NB4 (cell line): ENCODE data around the gene CHRM4.

Experiments
- CTCF ChIP-seq: IDR thresholded peaks from one replicate; pipeline ENCODE4 v1.5.1; 2012; ENCODE audit warnings: low read depth, low read length
- MAX ChIP-seq: IDR thresholded peaks from 2 replicates; pipeline ENCODE4 v1.6.1; 2011; ENCODE audit warnings: low read depth, low read length
- MYC ChIP-seq: IDR thresholded peaks from 2 replicates; pipeline ENCODE4 v1.6.1; 2011; ENCODE audit warnings: low read depth, low read length
- POLR2A ChIP-seq: IDR thresholded peaks from 2 replicates; pipeline ENCODE4 v1.6.1; 2011; ENCODE audit warnings: mild to moderate bottlenecking; ENCODE audit not compliant: insufficient read length; ENCODE audit errors: extremely low read depth

GRCh38 chr11:46369458-46370152, 22.0 kb downstream of the CHRM4 start:
- peak; percentile 86 for TF ChIP-seq CTCF
- TF ChIP-seq POLR2A = no peak
- TF ChIP-seq MAX = peak; percentile 54; the same call in 1 of the 2 replicates
- TF ChIP-seq MYC = no peak
